Measurements from ENCODE around the gene ANTXR2.

Gene ANTXR2

GRCh38 chr4:79923281-79923680, 149.7 kb downstream of the ANTXR2 start:
- no peak overlapping the region for H3K9ac ChIP-seq
- TF ChIP-seq CTCF (conservative IDR thresholded peaks at IDR 0.05; ENCODE audit: low read depth, low read length) = no peak
- no peaks in the 10 kb centered on the region for H3K36me3 ChIP-seq (ENCODE audit: insufficient read depth)
- no peak overlapping the region for H3K4me2 ChIP-seq
- no peak overlapping the region for H3K27ac ChIP-seq
- no peak overlapping the region for H3K4me3 ChIP-seq (IDR thresholded peaks at IDR 0.05; ENCODE audit: insufficient read depth, low read depth, low read length)
- no peaks in the 10 kb centered on the region for H3K79me2 ChIP-seq (ENCODE audit: insufficient read depth, low read depth)
- H4K20me1 ChIP-seq (ENCODE audit: insufficient read depth) = no peaks in the 10 kb centered on the region
- H3K27me3 ChIP-seq (ENCODE audit: insufficient read depth, low read depth) = no peaks in the 10 kb centered on the region
- H3K4me1 ChIP-seq (ENCODE audit: low read depth, poor library complexity, severe bottlenecking) = no peaks in the 10 kb centered on the region
- no peak overlapping the region for H2AFZ ChIP-seq (ENCODE audit: low read depth)

- Histone ChIP-seq H3K79me2 (ENCODE audit: insufficient read depth, low read depth) (no peaks in the 10 kb centered on the region), H3K27ac (no peak overlapping the region), H3K36me3 (ENCODE audit: insufficient read depth) (no peaks in the 10 kb centered on the region), H3K4me3 (IDR thresholded peaks at IDR 0.05; ENCODE audit: insufficient read depth, low read depth, low read length) (no peak overlapping the region), H3K9ac (no peak overlapping the region), H2AFZ (ENCODE audit: low read depth) (no peak overlapping the region), H3K4me1 (ENCODE audit: low read depth, poor library complexity, severe bottlenecking) (no peaks in the 10 kb centered on the region), H4K20me1 (ENCODE audit: insufficient read depth) (no peaks in the 10 kb centered on the region), H3K27me3 (ENCODE audit: insufficient read depth, low read depth) (no peaks in the 10 kb centered on the region), H3K4me2 (no peak overlapping the region)
- TF ChIP-seq CTCF (conservative IDR thresholded peaks at IDR 0.05; ENCODE audit: low read depth, low read length) = no peak
These were observed 151.0 kb downstream of the ANTXR2 start for GRCh38 chr4:79922011-79922410.

- Histone ChIP-seq H2AFZ (ENCODE audit: low read depth) (no peak overlapping the region), H4K20me1 (ENCODE audit: insufficient read depth) (no peaks in the 10 kb centered on the region), H3K27ac (no peak overlapping the region), H3K4me2 (no peak overlapping the region), H3K4me1 (ENCODE audit: low read depth, poor library complexity, severe bottlenecking) (no peaks in the 10 kb centered on the region), H3K4me3 (IDR thresholded peaks at IDR 0.05; ENCODE audit: insufficient read depth, low read depth, low read length) (no peak overlapping the region), H3K9ac (no peak overlapping the region), H3K27me3 (ENCODE audit: insufficient read depth, low read depth) (no peaks in the 10 kb centered on the region), H3K36me3 (ENCODE audit: insufficient read depth) (no peaks in the 10 kb centered on the region), H3K79me2 (ENCODE audit: insufficient read depth, low read depth) (no peaks in the 10 kb centered on the region)
- TF ChIP-seq CTCF (conservative IDR thresholded peaks at IDR 0.05; ENCODE audit: low read depth, low read length) = no peak
These were observed 152.7 kb downstream of the ANTXR2 start for GRCh38 chr4:79920163-79920853.

- TF ChIP-seq CTCF (conservative IDR thresholded peaks at IDR 0.05; ENCODE audit: low read depth, low read length) = no peak
- Histone ChIP-seq H3K27me3 (ENCODE audit: insufficient read depth, low read depth) (no peaks in the 10 kb centered on the region), H3K27ac (no peak overlapping the region)
These were observed 154.7 kb downstream of the ANTXR2 start for GRCh38 chr4:79918292-79918691.

More at GRCh38 chr4:79918292-79918691, 154.7 kb downstream of the ANTXR2 start:
- H3K4me1 ChIP-seq (ENCODE audit: low read depth, poor library complexity, severe bottlenecking) = peaks cover 9% of the 10 kb centered on the region
- no peak overlapping the region for H3K4me3 ChIP-seq (IDR thresholded peaks at IDR 0.05; ENCODE audit: insufficient read depth, low read depth, low read length)
- no peaks in the 10 kb centered on the region for H3K36me3 ChIP-seq (ENCODE audit: insufficient read depth)
- H2AFZ ChIP-seq (ENCODE audit: low read depth) = no peak overlapping the region
- no peak overlapping the region for H3K9ac ChIP-seq
- H4K20me1 ChIP-seq (ENCODE audit: insufficient read depth) = no peaks in the 10 kb centered on the region
- no peak overlapping the region for H3K4me2 ChIP-seq
- no peaks in the 10 kb centered on the region for H3K79me2 ChIP-seq (ENCODE audit: insufficient read depth, low read depth)

All from KMS-11 (cell line).